ENCODE data around the gene SMYD3.

DNA sequence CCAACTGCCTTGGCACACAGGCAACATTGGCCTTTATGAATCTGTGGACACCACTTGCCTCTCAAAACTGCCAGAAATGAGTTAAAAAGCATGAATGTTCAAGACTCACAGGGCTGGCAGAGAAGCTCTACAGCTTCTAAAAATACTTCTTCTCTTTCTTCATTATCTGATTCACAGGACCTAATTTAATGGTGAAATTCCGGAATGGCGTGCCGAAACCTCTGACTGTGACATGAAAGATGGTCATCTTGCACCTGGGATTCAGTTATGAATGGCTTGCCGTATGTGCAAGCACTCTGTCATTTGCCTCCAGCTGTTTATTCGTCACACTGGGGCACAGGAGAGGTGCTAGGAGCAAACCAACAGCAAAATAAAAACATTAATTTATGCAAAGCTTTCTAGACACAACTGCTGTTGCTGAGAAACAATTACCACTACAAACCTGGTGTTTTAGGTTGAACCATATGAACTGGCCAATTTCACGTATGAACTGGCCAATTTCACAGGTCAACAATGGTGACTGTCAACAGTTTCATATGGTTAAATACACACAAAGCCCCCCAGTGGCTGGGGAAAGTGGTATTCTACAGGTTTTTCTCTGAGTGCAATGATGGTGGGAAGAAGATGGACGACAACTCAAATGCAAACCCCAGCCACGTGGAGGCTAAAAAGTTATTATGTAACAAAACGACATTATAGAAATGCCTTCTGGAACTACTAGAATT, 704.0 kb downstream of the SMYD3 start:
- TF ChIP-seq EP300 (IDR thresholded peaks at IDR 0.05; ENCODE audit: borderline replicate concordance in 1 of 2, control insufficient read depth in 1 of 2, low read depth in 2 of 2, low read length in 2 of 2) (no peak), PRDM15 (CRISPR knock-in tag; IDR thresholded peaks at IDR 0.05) (no peak), ZNF384 (IDR thresholded peaks at IDR 0.05; ENCODE audit: borderline replicate concordance, low read depth, low read length) (no peak), CTCF (IDR thresholded peaks at IDR 0.05 in 2 of 3, conservative IDR thresholded peaks at IDR 0.05 in 1 of 3; ENCODE audit: control insufficient read depth in 2 of 3, extremely low read depth in 1 of 3, insufficient read depth in 1 of 3, low read depth in 3 of 3, low read length in 3 of 3) (no peak), POLR2AphosphoS5 (IDR thresholded peaks at IDR 0.05; ENCODE audit: low read length) (no peak), BACH1 (IDR thresholded peaks at IDR 0.05; ENCODE audit: borderline replicate concordance) (no peak), SMARCA5 (IDR thresholded peaks at IDR 0.05) (no peak), FOXM1 (IDR thresholded peaks at IDR 0.05; ENCODE audit: low read depth, low read length) (no peak), KLF5 (IDR thresholded peaks at IDR 0.05; ENCODE audit: partially characterized antibody) (no peak), EZH2 (IDR thresholded peaks at IDR 0.05; ENCODE audit: borderline replicate concordance, control insufficient read depth, low read depth, low read length) (no peak), JUND (IDR thresholded peaks at IDR 0.05; ENCODE audit: low read depth, low read length) (no peak)
- TF ChIP-seq, protein P1, sequence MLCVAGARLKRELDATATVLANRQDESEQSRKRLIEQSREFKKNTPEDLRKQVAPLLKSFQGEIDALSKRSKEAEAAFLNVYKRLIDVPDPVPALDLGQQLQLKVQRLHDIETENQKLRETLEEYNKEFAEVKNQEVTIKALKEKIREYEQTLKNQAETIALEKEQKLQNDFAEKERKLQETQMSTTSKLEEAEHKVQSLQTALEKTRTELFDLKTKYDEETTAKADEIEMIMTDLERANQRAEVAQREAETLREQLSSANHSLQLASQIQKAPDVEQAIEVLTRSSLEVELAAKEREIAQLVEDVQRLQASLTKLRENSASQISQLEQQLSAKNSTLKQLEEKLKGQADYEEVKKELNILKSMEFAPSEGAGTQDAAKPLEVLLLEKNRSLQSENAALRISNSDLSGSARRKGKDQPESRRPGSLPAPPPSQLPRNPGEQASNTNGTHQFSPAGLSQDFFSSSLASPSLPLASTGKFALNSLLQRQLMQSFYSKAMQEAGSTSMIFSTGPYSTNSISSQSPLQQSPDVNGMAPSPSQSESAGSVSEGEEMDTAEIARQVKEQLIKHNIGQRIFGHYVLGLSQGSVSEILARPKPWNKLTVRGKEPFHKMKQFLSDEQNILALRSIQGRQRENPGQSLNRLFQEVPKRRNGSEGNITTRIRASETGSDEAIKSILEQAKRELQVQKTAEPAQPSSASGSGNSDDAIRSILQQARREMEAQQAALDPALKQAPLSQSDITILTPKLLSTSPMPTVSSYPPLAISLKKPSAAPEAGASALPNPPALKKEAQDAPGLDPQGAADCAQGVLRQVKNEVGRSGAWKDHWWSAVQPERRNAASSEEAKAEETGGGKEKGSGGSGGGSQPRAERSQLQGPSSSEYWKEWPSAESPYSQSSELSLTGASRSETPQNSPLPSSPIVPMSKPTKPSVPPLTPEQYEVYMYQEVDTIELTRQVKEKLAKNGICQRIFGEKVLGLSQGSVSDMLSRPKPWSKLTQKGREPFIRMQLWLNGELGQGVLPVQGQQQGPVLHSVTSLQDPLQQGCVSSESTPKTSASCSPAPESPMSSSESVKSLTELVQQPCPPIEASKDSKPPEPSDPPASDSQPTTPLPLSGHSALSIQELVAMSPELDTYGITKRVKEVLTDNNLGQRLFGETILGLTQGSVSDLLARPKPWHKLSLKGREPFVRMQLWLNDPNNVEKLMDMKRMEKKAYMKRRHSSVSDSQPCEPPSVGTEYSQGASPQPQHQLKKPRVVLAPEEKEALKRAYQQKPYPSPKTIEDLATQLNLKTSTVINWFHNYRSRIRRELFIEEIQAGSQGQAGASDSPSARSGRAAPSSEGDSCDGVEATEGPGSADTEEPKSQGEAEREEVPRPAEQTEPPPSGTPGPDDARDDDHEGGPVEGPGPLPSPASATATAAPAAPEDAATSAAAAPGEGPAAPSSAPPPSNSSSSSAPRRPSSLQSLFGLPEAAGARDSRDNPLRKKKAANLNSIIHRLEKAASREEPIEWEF (IDR thresholded peaks at IDR 0.05; ENCODE audit: insufficient replicate concordance, low read depth, low read length): no peak
